Glutamatergic neuron (in vitro differentiated cells): Measurements from ENCODE around the gene GPR153. TPM values are rescaled to one million over a fixed set of nuclear protein-coding genes. Genes with fewer than 3 reads are reported as not detected.

Experiments
- DNase-seq: peaks from one replicate; pipeline ENCODE4 v3.0.0; 2022
- H3K27ac Mint-ChIP-seq: one replicate; pipeline ENCODE4 v1.8.0; 2020; ENCODE audit warnings: mild to moderate bottlenecking, mixed read lengths, inconsistent platforms; ENCODE audit not compliant: unreplicated experiment
- H3K27me3 Mint-ChIP-seq: one replicate; pipeline ENCODE4 v1.8.0; 2020; ENCODE audit warnings: mild to moderate bottlenecking, moderate library complexity, mixed read lengths, inconsistent platforms; ENCODE audit not compliant: unreplicated experiment
- H3K36me3 Mint-ChIP-seq: one replicate; pipeline ENCODE4 v1.8.0; 2020; ENCODE audit warnings: mild to moderate bottlenecking, mixed read lengths, inconsistent platforms; ENCODE audit not compliant: unreplicated experiment
- H3K4me1 Mint-ChIP-seq: one replicate; pipeline ENCODE4 v1.8.0; 2020; ENCODE audit warnings: mild to moderate bottlenecking, low read depth, mixed read lengths, inconsistent platforms; ENCODE audit not compliant: unreplicated experiment
- H3K4me3 Mint-ChIP-seq: one replicate; pipeline ENCODE4 v1.8.0; 2020; ENCODE audit warnings: mild to moderate bottlenecking, mixed read lengths, inconsistent platforms; ENCODE audit not compliant: unreplicated experiment
- H3K9me3 Mint-ChIP-seq: one replicate; pipeline ENCODE4 v1.8.0; 2020; ENCODE audit warnings: mild to moderate bottlenecking, moderate library complexity, mixed read lengths, inconsistent platforms; ENCODE audit not compliant: unreplicated experiment
- CTCF ChIP-seq: fragments of 200-600 bp; sonication (generic); IDR thresholded peaks from one replicate; pipeline ENCODE4 v1.5.0; 2021; ENCODE audit not compliant: partially characterized antibody, unreplicated experiment
- total RNA-seq: library from RNA; stranded (reverse); fragmentation: NEBNext Ultra II Directional; extraction: Animal tissue kit (Norgen Biotek cat#: 25700); gene quantifications from one replicate; pipeline ENCODE4 v1.2.1, GENCODE V29; 2021; ENCODE audit not compliant: unreplicated experiment

Gene GPR153
- total RNA-seq, 1 donor from 2014 or later: 174 TPM

GRCh38 chr1:6207075-6207885, 53.6 kb downstream of the GPR153 start:
- H3K36me3 Mint-ChIP-seq: no peaks in the 10 kb centered on the region
- H3K9me3 Mint-ChIP-seq: peaks cover 2% of the 10 kb centered on the region
- no peak overlapping the region for H3K27ac Mint-ChIP-seq
- peak overlapping the region; percentile 42 for H3K4me3 Mint-ChIP-seq
- DNase-seq: no peak
- no peaks in the 10 kb centered on the region for H3K4me1 Mint-ChIP-seq
- no peak for TF ChIP-seq CTCF
- H3K27me3 Mint-ChIP-seq: peaks cover 4% of the 10 kb centered on the region

- H3K4me3 Mint-ChIP-seq: no peak overlapping the region
- no peak for TF ChIP-seq CTCF
- H3K27ac Mint-ChIP-seq: no peak overlapping the region
- DNase-seq: no peak
- H3K27me3 Mint-ChIP-seq: peaks cover 4% of the 10 kb centered on the region
- no peaks in the 10 kb centered on the region for H3K36me3 Mint-ChIP-seq
- H3K9me3 Mint-ChIP-seq: peaks cover 5% of the 10 kb centered on the region
- no peaks in the 10 kb centered on the region for H3K4me1 Mint-ChIP-seq
Measured at GRCh38 chr1:6206520-6206855, 54.4 kb downstream of the GPR153 start.

- H3K4me1 Mint-ChIP-seq: no peaks in the 10 kb centered on the region
- H3K27ac Mint-ChIP-seq: no peak within 1 kb of the TSS
- H3K4me3 Mint-ChIP-seq: peak within 1 kb of the TSS; percentile 42
- H3K36me3 Mint-ChIP-seq: no peaks in the 10 kb centered on the region
- peaks cover 4% of the 10 kb centered on the region for H3K27me3 Mint-ChIP-seq
- peak; percentile 66 for DNase-seq
- peaks cover 5% of the 10 kb centered on the region for H3K9me3 Mint-ChIP-seq
- no peak for TF ChIP-seq CTCF
Measured at GRCh38 chr1:6205849-6206519, 54.9 kb downstream of the GPR153 start, which contains the start of gene RNF207. TSS of gene RNF207 (plus strand) at chr1:6206119. CDS start at chr1:6206536, 417 bp downstream.

- Mint-ChIP-seq H3K27ac (no peak overlapping the region), H3K27me3 (no peaks in the 10 kb centered on the region), H3K36me3 (no peaks in the 10 kb centered on the region), H3K4me1 (peaks cover 23% of the 10 kb centered on the region), H3K4me3 (no peak overlapping the region), H3K9me3 (peaks cover 7% of the 10 kb centered on the region)
- TF ChIP-seq CTCF: no peak
- DNase-seq: no peak
Measured at GRCh38 chr1:6202256-6202655, 58.6 kb downstream of the GPR153 start.
